Measurements from ENCODE around the gene LOC101059915.
"Not testable (repeated sequence)": the region's sequence is repeated elsewhere in the genome, so short reads cannot be mapped to it uniquely, and the experiment has no call there.

Gene LOC101059915

GRCh38 chrX:71669947-71670346 lies 2.6 kb downstream of the LOC101059915 start:
- DNase-seq (ENCODE audit: extremely low spot score); H3K36me3 ChIP-seq; H3K4me1 ChIP-seq; H3K4me3 ChIP-seq; intact Hi-C loops (cut with DNase I); H3K9me3 ChIP-seq; H3K27ac ChIP-seq (replicated peaks in 1 of 4); H3K27me3 ChIP-seq: not testable (repeated sequence)
- TF ChIP-seq CTCF (IDR thresholded peaks at IDR 0.05) = peak in 2 of 3 experiments; percentile 18 to 36
- 43% methylated on average over 9 of the region's 10 CpGs for WGBS

GRCh38 chrX:71671043-71671780 lies 3.9 kb downstream of the LOC101059915 start:
- no peaks in the 10 kb centered on the region for H3K9me3 ChIP-seq
- H3K27ac ChIP-seq (replicated peaks in 1 of 4) = no peak overlapping the region
- no peaks in the 10 kb centered on the region for H3K36me3 ChIP-seq
- H3K4me1 ChIP-seq = no peaks in the 10 kb centered on the region
- WGBS = 71% methylated on average over 12 of the region's 12 CpGs
- intact Hi-C loops (cut with DNase I) = no loop called here
- DNase-seq (ENCODE audit: extremely low spot score) = no peak
- no peak overlapping the region for H3K4me3 ChIP-seq
- TF ChIP-seq POLR2A (IDR thresholded peaks at IDR 0.05; ENCODE audit: low read depth) = no peak
- TF ChIP-seq CTCF (IDR thresholded peaks at IDR 0.05) = no peak
- H3K27me3 ChIP-seq = no peaks in the 10 kb centered on the region

- no peak for DNase-seq (ENCODE audit: extremely low spot score)
- H3K27ac ChIP-seq (replicated peaks in 1 of 4) = no peak overlapping the region
- TF ChIP-seq EP300 (IDR thresholded peaks at IDR 0.05) (no peak), CTCF (IDR thresholded peaks at IDR 0.05) (no peak), POLR2A (IDR thresholded peaks at IDR 0.05; ENCODE audit: low read depth) (no peak), POLR2AphosphoS5 (IDR thresholded peaks at IDR 0.05) (no peak)
- intact Hi-C loops (cut with DNase I) = no loop called here
- no peaks in the 10 kb centered on the region for H3K9me3 ChIP-seq
- no peaks in the 10 kb centered on the region for H3K36me3 ChIP-seq
- H3K27me3 ChIP-seq = no peaks in the 10 kb centered on the region
- no peaks in the 10 kb centered on the region for H3K4me1 ChIP-seq
- 87% methylated on average over 11 of the region's 11 CpGs for WGBS
- no peak overlapping the region for H3K4me3 ChIP-seq
These were observed 4.6 kb downstream of the LOC101059915 start for GRCh38 chrX:71671938-71672337.

- H3K27ac ChIP-seq (replicated peaks in 1 of 4); intact Hi-C loops (cut with DNase I); H3K4me1 ChIP-seq; H3K9me3 ChIP-seq; H3K27me3 ChIP-seq; H3K36me3 ChIP-seq; DNase-seq (ENCODE audit: extremely low spot score); H3K4me3 ChIP-seq: not testable (repeated sequence)
- WGBS = 92% methylated on average over 15 of the region's 23 CpGs
These were observed 8.3 kb downstream of the LOC101059915 start for GRCh38 chrX:71675636-71676035.

GRCh38 chrX:71676068-71676795 lies 8.9 kb downstream of the LOC101059915 start:
- H3K36me3 ChIP-seq; H3K4me3 ChIP-seq; H3K27me3 ChIP-seq; H3K4me1 ChIP-seq; H3K9me3 ChIP-seq; DNase-seq (ENCODE audit: extremely low spot score); H3K27ac ChIP-seq (replicated peaks in 1 of 4); intact Hi-C loops (cut with DNase I): not testable (repeated sequence)
- WGBS = 94% methylated on average over 7 of the region's 43 CpGs

- 78% methylated on average over 6 of the region's 6 CpGs for WGBS
These were observed 9.8 kb downstream of the LOC101059915 start for GRCh38 chrX:71677195-71677594.

More at GRCh38 chrX:71677195-71677594, 9.8 kb downstream of the LOC101059915 start:
- H3K9me3 ChIP-seq; H3K4me1 ChIP-seq; DNase-seq (ENCODE audit: extremely low spot score); H3K27me3 ChIP-seq; H3K36me3 ChIP-seq; H3K27ac ChIP-seq (replicated peaks in 1 of 4); H3K4me3 ChIP-seq; intact Hi-C loops (cut with DNase I): not testable (repeated sequence)
